ENCODE measurements around the gene MLYCD. TPM values are rescaled to one million over a fixed set of nuclear protein-coding genes. Genes with fewer than 3 reads are reported as not detected.

The MLYCD gene
- polyA plus RNA-seq, 1 donor, result 5.3 TPM

DNA sequence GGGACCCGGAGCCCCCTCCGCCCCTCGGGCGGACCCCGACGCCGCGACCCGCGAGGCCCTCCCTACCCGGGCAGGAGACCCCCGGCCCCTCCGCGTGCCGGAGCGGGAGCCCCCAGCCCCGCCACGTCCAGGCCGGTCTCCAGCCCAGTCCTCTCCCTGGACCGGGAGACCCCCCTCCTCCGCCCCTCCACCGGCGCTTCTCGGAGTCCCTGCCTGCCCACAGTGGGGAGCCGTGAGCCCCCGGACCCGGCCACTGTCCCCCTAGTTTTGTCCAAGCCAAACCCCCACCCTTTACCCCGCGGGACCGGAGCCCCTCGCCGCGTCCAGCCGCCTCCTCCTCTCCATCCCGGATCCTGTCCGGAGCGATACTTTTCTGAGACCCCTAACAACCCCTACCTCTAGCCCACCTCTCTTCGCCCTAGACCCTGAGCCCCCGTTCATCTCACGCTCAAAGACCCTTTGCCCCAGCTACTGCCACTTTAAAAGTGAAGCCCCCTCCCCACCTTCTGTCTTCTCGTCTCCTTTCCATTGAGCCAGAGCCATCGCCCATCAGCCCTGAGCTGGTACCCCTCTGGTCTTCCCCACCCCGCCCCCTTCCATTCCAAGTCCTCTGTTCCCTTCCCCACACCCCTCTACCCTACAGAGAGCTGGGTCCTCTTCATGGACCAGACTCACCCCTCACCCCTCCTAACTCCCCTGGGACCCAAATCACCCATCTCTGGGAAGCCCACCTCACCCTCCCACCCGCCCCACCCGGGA is 70.2 kb downstream of the MLYCD start:
- no peak for DNase-seq

DNA sequence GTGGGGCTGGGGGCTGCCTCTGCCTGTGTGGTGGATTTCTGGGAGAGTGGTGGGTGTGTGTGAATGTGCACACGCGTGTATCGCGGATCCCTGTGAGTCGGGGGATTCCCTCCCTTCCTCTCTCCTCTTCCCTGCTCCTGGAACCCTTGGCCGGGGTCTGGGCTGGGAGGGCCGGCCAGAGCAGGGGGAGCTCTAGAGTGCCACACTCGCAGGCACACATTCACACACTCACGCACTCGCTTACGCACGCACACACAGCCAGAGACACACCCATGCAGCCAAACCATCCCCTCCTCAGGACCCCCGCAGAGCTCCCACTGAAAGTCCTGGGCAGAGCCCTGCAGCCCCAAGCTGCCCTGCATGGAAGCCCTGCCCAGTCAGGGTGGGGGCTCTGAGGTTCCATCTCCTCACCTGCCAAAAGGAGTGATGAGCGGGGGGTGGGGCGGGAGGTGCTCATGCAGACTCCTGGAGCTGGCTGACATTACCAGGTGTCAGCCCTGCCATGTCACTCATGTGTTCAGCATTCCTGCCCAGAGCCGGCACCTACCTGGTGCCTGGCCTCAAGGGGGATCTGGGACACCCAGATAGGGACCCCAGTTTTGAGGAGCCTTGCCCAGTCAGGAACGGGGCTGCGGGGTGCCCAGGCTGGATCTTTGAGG is 71.0 kb downstream of the MLYCD start:
- no peak for DNase-seq

DNA sequence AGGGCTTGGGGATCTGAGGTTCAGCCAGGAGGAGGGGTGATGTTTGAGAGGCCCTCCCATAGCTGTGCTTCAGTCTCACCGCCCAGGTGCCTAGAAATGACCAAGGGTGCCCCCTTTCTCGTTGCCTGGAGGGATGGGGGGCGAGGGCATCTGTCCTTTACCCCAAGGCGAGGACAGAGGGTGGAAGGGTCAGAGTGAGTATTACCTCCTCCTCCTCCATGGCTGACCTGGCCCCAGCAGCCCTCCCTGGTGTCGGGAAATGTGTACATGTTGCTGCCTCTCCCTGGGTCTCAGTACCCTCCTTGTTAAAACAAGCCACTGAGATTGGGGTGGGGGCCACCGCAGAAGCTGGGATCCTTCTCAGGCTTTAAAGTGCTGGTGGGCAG is 71.5 kb downstream of the MLYCD start:
- no peak for DNase-seq

DNA sequence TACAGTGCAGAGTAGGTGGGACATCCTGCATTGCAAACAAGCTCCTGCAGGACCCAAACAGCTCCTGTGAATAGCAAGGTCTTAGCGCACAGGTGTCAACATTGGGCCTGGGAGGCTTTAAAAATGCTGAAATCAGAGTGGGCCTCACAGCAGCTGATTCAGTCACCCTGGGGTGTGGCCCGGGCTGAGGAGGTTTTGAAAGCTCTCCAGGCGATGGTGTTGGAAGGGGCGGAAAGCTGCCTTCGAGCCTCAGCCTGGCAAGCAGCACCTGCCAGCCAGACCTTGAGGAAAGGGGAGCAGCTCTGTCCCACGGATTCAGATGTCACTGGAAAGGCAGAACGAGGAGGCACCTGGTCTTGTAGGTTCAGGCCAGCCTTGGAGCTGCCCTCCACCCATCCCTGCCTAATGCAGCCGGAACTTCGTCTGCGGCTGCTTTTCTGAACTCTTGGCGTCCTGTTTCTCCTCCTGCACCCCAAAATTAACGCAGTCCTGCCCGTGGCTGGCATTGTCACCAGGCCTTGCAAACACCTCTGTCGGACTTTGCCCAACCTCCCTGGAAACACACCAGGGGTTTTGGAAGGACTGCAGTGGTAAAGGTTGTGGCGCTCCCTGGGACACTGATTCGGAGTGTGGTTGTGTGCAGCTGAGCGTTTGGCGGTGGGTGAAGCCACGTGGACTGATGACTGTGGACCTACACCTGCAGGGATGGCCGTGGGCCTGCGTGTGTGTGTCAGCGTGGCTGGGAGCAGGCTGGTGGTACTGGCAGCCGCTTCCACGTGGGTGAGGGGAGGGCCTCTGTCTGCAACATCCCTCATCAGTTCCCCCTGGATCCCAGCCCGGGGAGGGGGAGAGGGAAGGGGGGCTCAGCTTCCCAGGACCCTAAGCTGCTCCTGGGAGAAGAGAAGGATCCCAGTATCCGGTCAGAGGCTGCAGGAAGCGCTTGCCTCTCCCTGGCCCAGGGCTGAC is 72.5 kb downstream of the MLYCD start:
- no peak for DNase-seq

DNA sequence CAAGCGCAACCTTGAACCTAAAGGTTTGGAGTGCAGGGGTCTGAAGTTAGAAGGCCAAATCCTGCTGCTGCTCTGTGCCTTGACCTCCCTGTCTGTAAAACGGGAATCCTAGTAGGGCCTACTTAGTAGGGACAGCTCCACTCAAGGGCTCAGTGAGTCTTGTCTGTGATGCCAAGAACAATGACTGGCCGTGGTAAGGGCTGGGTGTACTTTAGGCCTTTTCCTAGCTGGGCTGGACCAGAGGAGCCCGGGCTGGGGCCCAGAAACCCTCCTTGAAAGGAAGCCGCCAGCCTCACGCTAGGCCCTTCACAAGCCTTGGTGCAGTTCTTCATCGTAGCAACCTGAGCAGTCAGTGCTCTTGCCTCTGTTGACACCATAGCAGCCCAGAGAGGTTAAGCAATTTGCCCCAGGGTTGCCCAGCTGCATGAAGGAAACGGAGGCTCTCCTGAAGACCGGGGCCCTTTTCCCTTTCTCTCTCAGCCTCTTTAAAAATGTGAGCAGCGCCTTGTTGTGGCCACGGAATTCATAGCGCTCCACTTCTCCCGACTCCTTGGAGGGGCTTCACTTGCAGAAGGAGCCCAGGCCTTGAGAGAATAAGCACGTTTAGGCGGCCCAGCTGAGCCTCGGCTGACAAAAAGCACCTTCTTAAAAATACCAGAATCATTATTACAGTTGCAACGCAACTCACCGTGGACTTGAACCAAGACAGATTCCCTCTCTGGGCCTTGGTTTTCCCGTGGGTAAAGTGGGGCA is 73.5 kb downstream of the MLYCD start:
- DNase-seq, result no peak

DNA sequence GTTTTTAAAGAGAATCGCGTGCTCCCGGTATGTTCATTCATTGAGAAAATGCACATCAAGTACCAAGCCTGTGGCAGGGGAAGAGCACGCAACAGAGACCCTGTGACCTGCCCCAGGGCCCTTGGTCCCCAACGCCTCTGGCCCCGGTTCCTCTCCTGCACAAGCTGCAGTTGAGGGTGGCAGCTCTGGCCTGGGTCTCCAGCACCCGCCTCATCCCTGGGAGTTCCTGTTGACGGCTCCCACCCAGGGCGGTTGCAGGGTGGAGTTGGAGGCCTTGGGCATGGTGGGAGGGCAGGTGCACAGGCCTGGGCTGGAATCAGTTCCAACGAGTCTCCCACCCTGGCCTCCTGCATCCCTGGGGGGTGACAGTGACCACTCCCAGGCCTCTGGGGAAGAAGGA is 74.2 kb downstream of the MLYCD start:
- no peak for DNase-seq

DNA sequence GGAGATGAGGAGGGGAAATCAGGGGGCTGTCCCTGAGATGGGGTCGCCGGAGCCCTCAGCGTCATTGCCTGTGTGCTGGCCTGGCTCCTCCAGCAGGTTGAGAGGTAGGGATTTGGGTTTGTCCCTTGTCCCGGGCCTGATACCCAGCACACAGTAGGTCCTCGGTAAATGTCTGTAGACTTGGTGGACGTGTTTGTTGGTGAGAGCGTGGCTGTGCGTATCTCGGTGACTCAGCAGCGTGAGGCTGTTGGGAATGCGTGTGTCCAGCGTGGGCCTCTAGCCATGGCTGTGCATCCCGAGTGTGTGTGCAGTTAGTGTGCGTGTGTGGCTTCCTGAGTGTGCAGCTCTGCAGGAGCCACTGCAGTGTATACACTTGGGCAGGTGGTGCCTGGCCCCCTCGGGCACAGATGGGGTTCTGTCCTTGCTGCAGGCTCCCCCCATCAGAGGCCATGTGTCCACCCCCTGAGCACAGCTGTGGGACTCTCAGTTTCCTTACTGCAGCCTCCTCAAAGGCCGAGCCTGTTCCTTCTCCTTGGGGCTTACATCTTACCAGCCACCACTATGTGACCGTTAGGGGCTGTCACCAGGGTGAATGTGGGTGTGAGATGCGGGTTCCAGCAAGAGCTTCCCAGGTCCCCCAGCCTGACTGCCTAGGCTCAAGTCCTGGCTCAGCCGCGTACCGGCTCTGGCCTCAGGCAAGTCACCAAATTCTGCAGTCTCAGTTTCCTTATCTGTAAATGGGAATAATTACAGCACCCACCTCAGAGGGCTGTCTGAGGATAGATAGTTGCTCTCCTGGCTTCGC is 74.9 kb downstream of the MLYCD start:
- no peak for DNase-seq

DNA sequence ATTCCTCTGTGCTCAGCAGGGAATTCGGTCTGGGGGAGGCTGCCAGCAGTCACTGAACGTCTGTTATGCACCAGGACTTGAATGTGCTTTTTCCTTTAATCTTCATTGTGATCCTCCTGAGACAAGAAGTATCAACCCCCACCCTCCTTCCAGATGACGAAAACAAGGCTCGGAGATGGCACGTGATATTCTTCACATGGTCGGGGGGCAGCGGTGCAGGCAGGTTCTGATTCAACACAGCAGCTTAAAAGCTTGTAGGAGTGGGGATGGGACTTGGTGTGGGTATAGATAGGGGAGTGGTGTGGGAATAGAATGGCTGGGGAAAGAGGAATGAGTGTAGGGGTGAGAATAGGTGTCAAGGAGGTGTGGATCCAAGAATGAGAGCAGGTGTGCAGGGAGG is 75.6 kb downstream of the MLYCD start:
- no peak for DNase-seq

DNA sequence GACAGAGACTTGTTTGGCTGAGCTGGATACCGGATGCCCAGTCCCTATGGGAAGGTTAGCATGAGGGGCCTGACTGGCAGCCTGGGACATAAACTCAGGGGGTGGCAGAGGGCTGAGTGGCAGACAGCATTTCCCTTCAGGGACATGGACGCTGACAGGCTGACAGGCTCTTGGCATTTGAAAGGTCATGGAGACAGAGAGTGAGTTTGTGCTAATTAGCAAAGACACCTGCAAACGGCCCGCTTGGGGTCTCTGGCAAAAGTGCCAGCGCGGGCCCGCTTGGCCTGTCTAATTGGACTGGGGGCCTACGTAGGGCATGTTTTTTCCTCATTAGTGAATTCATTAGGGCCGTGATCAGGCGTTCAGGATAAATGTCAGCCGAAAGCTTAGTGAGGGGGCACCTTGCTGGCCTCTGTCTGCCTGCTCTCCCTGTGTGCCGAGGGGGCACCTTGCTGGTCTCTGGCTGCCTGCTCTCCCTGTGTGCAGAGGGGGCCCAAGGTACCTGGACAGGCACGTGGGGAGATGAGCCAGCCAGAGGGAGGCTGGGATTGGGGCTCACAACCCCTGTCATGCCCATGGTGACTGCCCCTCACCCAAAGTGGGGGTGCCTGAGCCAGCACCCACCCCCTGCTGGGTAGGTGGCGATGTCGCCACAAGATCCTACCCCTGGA is 76.8 kb downstream of the MLYCD start:
- no peak for DNase-seq

Other genes starting within 250 kb of the MLYCD start
- gene HSBP1, start 91.1 kb upstream of the MLYCD start, polyA plus RNA-seq (ENCODE audit: insufficient read length), result 217 TPM
- gene OSGIN1, start 54.1 kb downstream of the MLYCD start, polyA plus RNA-seq (ENCODE audit: insufficient read length), result 0.30 TPM
- 2.6 TPM for gene NECAB2, start 69.1 kb downstream of the MLYCD start, polyA plus RNA-seq (ENCODE audit: insufficient read length)
- not detected for gene SLC38A8, start 143.7 kb downstream of the MLYCD start, polyA plus RNA-seq (ENCODE audit: insufficient read length)
- gene MBTPS1, start 217.8 kb downstream of the MLYCD start, polyA plus RNA-seq (ENCODE audit: insufficient read length), result 110 TPM
- 60.2 TPM for gene HSDL1, start 246.1 kb downstream of the MLYCD start, polyA plus RNA-seq (ENCODE audit: insufficient read length)
- gene DNAAF1, start 246.2 kb downstream of the MLYCD start, polyA plus RNA-seq (ENCODE audit: insufficient read length), result 7.1 TPM

Measured in left kidney (tissue), 2 donors.